Fibroblast of villous mesenchyme (primary cell): ENCODE data around the gene PI16. TPM values are rescaled to one million over a fixed set of nuclear protein-coding genes. Genes with fewer than 3 reads are reported as not detected.

Source experiments
- DNase-seq: peaks from one replicate; pipeline ENCODE4 v3.0.0-alpha.2; 2010; ENCODE audit warnings: low read depth
- H3K4me3 ChIP-seq: 2 replicates; pipeline ENCODE4 v1.5.1; 2011; ENCODE audit warnings: low read depth, mild to moderate bottlenecking, low read length
- CTCF ChIP-seq: IDR thresholded peaks from 2 replicates; pipeline ENCODE4 v1.5.1; 2012; ENCODE audit warnings: low read depth, mild to moderate bottlenecking, low read length; ENCODE audit not compliant: insufficient read depth
- total RNA-seq: library from RNA; depleted of rRNA; stranded (reverse); fragments of >200 nt; gene quantifications from 2 replicates; pipeline ENCODE4 v1.2.3, GENCODE V29; 2012

Gene PI16
- total RNA-seq, 1 donor: under 0.01 TPM

- DNase-seq: no peak
- no peak for TF ChIP-seq CTCF
- H3K4me3 ChIP-seq: no peak overlapping the region
Observed at GRCh38 chr6:36956446-36956820, 1.9 kb downstream of the PI16 start.

GRCh38 chr6:36957773-36958271 lies 3.3 kb downstream of the PI16 start:
- no peak for DNase-seq
- TF ChIP-seq CTCF: no peak
- H3K4me3 ChIP-seq: no peak overlapping the region

- TF ChIP-seq CTCF: no peak
- no peak overlapping the region for H3K4me3 ChIP-seq
- DNase-seq: no peak
Observed at GRCh38 chr6:36958775-36959554, 4.4 kb downstream of the PI16 start.

GRCh38 chr6:36959555-36960250 lies 5.2 kb downstream of the PI16 start:
- DNase-seq: no peak
- TF ChIP-seq CTCF: no peak
- no peak overlapping the region for H3K4me3 ChIP-seq

GRCh38 chr6:36961441-36962435 lies 7.2 kb downstream of the PI16 start:
- no peak for TF ChIP-seq CTCF
- no peak for DNase-seq
- no peak overlapping the region for H3K4me3 ChIP-seq

- DNase-seq: peak; percentile 54
Observed at GRCh38 chr6:36962874-36963273, 8.3 kb downstream of the PI16 start.

More at GRCh38 chr6:36962874-36963273, 8.3 kb downstream of the PI16 start:
- H3K4me3 ChIP-seq: no peak overlapping the region
- no peak for TF ChIP-seq CTCF
